Activated naive CD8-positive, alpha-beta T cell treated with anti-CD3 and anti-CD28 coated beads, Interleukin-2, amount 10 ng/mL, durations not matched to agents 7 days and 5 days (primary cell): ENCODE results near the gene POLR2C. TPM values are rescaled to one million over a fixed set of nuclear protein-coding genes. Genes with fewer than 3 reads are reported as not detected.
"Not testable (repeated sequence)": the region's sequence is repeated elsewhere in the genome, so short reads cannot be mapped to it uniquely, and the experiment has no call there.

Experiments used
- ATAC-seq: fragments of 150-1000 bp; cut with Tn5 transposase; one replicate; pipeline ENCODE4 v1.10.0; 2021; ENCODE audit warnings: low read depth, moderate library complexity
- POLR2A ChIA-PET: fragments of 350-600 bp; sonication (Branson Sonifier 250); formaldehyde crosslinking; loops from one replicate; lab custom pipeline; 2021; ENCODE audit warnings: antibody characterized with exemption; lab: Charles Lee
- DNase-seq: peaks from one replicate; pipeline ENCODE4 v3.0.0; 2021
- H3K27ac Mint-ChIP-seq: one replicate; pipeline ENCODE4 v1.8.0; 2022; ENCODE audit warnings: mild to moderate bottlenecking, mixed read lengths
- H3K27me3 Mint-ChIP-seq: one replicate; pipeline ENCODE4 v1.8.0; 2022; ENCODE audit warnings: mild to moderate bottlenecking, moderate library complexity, mixed read lengths
- H3K36me3 Mint-ChIP-seq: one replicate; pipeline ENCODE4 v1.8.0; 2021; ENCODE audit warnings: mild to moderate bottlenecking, mixed read lengths
- H3K4me1 Mint-ChIP-seq: one replicate; pipeline ENCODE4 v1.8.0; 2021; ENCODE audit warnings: mixed read lengths
- H3K4me3 Mint-ChIP-seq: one replicate; pipeline ENCODE4 v1.8.0; 2022; ENCODE audit warnings: mild to moderate bottlenecking, moderate library complexity, mixed read lengths
- H3K9me3 Mint-ChIP-seq: one replicate; pipeline ENCODE4 v1.8.0; 2021; ENCODE audit warnings: mixed read lengths
- total RNA-seq, 2 experiments: library from RNA; stranded (reverse); gene quantifications; one replicate each; pipeline ENCODE4 v1.2.3, GENCODE V29; 2021

Gene POLR2C
- total RNA-seq, 2 experiments from 2014 or later = 61.1 to 63.6 TPM

DNA sequence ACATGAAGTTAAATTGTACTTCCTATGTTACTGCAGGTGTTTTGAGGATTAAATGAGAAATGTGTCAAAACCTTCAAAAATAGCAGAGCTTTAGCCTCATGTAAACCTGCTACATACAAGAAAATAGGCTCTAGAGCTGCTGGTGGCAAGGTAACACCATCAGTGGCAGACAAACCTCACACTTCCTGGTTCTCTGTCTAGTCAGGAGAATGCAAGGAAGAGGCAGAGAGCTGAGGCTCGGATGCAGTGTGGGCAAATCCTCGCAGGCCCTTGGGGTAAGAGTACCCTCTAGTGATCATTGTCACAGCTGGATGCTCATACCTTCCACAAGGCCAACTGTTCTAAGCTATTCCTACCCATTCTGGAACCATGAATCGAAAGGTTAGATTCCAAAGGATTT lies 29.5 kb upstream of the POLR2C start:
- Mint-ChIP-seq H3K36me3 (peaks cover 36% of the 10 kb centered on the region), H3K4me3 (no peak overlapping the region), H3K4me1 (peaks cover 3% of the 10 kb centered on the region), H3K27me3 (no peaks in the 10 kb centered on the region), H3K27ac (peak overlapping the region; percentile 51), H3K9me3 (no peaks in the 10 kb centered on the region)
- DNase-seq = no peak
- POLR2A ChIA-PET = interaction anchor here (0.9 to 2.6 kb wide), 3 partner anchors 14 to 86 kb away, joined by 3 to 17 read pairs (median 4); partner anchors contain the start of genes CIAPIN1 and COQ9
- peak; percentile 65 for ATAC-seq

DNA sequence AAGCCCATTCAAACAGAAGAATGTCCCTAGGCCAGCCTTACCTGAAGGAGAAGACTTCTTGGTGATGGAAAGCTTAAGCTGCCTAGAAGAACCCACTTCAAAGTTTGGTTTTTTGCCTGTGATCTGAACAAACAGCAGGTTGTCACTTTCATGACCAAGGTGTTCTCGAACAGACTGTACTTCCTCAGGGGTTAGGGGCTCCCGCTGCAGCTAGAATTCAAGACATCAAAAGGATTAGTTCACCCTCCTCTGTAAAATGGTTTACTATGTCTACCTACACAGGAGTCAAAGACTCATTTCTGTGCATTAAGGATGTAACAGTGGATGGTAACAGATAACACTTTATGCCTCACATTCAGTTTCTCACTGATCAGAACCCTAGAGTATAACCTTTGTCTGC lies 28.5 kb upstream of the POLR2C start:
- POLR2A ChIA-PET = interaction anchor here (0.9 to 2.6 kb wide), 2 partner anchors 13 to 85 kb away, joined by 3 to 17 read pairs; partner anchors contain the start of genes CIAPIN1 and COQ9
- H3K4me1 Mint-ChIP-seq = peaks cover 3% of the 10 kb centered on the region
- no peaks in the 10 kb centered on the region for H3K9me3 Mint-ChIP-seq
- H3K27ac Mint-ChIP-seq = no peak overlapping the region
- no peak for DNase-seq
- H3K27me3 Mint-ChIP-seq = no peaks in the 10 kb centered on the region
- H3K4me3 Mint-ChIP-seq = no peak overlapping the region
- H3K36me3 Mint-ChIP-seq = peaks cover 42% of the 10 kb centered on the region
- ATAC-seq = peak; percentile 42

DNA sequence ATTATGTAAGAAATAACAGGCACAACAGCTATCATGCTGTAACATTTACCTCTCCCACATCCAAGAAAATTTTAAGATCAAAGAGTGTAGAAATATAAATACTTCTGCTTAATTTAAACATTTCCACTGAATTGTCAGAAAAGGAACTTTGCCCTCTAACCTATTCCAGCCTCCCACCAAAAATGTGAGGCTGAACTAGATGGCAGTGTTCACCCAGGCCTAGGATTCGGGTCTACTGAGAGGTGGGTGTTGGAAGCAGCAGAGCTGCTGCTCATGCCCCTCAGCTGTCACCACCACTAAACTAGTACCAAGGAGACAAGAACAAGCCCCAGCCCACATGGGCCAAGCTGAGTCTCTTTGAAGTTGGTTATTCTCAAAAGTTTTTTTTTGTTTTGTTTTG lies 26.6 kb upstream of the POLR2C start:
- Mint-ChIP-seq H3K4me3 (no peak overlapping the region), H3K27ac (no peak overlapping the region), H3K27me3 (no peaks in the 10 kb centered on the region), H3K9me3 (peaks cover 9% of the 10 kb centered on the region), H3K4me1 (peaks cover 3% of the 10 kb centered on the region), H3K36me3 (peaks cover 51% of the 10 kb centered on the region)
- POLR2A ChIA-PET = interaction anchor here (1.1 kb wide), 1 partner anchor 11 kb away, joined by 3 read pairs; the partner anchor contains the start of genes CIAPIN1 and COQ9
- ATAC-seq (no peak), DNase-seq (no peak)

DNA sequence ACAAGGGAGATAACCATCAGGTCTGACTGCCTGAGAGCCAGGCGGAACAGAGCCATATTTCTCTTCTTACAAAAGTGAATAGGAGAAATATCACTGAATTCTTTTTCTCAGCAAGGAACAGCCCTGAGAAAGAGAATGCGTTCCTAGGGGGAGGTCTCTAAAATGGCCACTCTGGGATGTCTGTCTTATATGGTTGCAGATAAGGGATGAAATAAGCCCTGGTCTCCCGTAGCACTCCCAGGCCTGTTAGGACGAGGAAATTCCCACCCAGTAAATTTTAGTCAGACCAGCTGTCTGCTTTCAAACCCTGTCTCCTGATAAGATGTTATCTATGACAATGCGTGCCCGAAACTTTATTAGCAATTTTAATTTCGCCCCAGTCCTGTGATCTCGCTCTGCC lies 22.5 kb upstream of the POLR2C start:
- POLR2A ChIA-PET = not testable (repeated sequence)

DNA sequence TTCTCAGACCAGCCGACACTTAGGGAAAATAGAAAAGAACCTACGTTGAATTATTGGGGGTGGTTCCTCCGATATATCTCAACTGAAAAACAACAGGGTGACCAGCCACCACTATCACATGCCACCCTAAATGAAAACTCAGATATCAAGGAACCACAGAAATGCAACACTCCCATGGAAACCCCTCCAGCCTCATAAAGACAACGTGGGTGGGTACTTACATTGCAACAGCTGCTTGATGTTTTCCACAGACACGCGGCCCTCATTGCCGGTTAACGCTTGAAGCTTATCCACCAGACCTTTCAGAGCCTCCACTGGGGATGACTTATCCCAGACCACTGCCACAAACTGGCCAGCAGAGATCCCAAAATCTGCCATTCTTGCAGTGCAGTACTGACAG lies 21.9 kb upstream of the POLR2C start:
- H3K4me3 Mint-ChIP-seq, H3K4me1 Mint-ChIP-seq, H3K27ac Mint-ChIP-seq, DNase-seq, H3K27me3 Mint-ChIP-seq, POLR2A ChIA-PET, ATAC-seq: not testable (repeated sequence)
- Mint-ChIP-seq H3K36me3 (peaks cover 48% of the 10 kb centered on the region), H3K9me3 (peaks cover 11% of the 10 kb centered on the region)

More for the DNA sequence above, 22.5 kb upstream of the POLR2C start:
- ATAC-seq, H3K27ac Mint-ChIP-seq, H3K4me3 Mint-ChIP-seq, H3K4me1 Mint-ChIP-seq, DNase-seq, H3K27me3 Mint-ChIP-seq: not testable (repeated sequence)
- Mint-ChIP-seq H3K36me3 (peaks cover 50% of the 10 kb centered on the region), H3K9me3 (peaks cover 11% of the 10 kb centered on the region)

DNA sequence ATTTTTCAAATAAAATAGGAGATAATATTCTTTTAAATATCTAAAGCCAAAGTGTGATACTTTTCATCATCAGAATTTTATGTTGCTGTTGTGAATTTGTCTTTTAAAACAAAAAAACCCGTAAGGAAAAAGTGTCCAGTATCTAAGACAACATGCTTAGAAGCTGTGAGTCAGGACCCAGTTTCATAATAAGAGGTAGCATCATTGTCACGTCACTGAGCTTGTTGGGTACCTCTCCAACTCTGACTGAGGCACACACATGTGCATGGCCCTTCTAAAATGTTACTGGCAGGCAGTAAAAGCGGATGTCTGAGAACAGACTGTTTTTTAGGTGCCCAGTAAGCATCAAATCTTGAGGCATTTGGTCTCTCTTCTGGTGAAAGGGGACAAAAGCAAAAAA lies 17.8 kb upstream of the POLR2C start:
- H3K27ac Mint-ChIP-seq = no peak overlapping the region
- DNase-seq = no peak
- ATAC-seq = no peak
- H3K36me3 Mint-ChIP-seq = peaks cover 28% of the 10 kb centered on the region
- POLR2A ChIA-PET = interaction anchor here (1.1 kb wide), 1 partner anchor 82 kb away, joined by 3 read pairs; no protein-coding TSS in a partner anchor
- peaks cover 9% of the 10 kb centered on the region for H3K9me3 Mint-ChIP-seq
- peaks cover 23% of the 10 kb centered on the region for H3K4me1 Mint-ChIP-seq
- H3K4me3 Mint-ChIP-seq = no peak overlapping the region
- H3K27me3 Mint-ChIP-seq = no peaks in the 10 kb centered on the region

DNA sequence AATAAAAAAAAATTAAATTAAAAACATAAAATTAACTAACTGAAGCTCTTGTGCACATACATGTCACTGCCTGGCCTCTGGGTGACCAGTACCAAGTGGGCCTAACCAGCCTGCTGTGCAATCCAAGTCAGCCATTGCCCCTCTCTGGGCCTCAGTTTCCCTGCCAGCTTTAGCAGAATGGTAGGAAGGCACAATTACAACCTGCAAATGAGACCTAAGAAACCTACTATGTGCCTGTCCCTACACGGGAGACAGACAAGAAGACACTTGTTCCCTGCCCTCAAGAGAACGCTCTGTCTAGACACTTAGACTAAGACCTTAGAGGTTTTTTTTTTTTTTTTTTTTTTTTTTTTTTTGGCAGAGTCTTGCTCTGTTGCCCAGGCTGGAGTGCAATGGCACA lies 17.0 kb upstream of the POLR2C start:
- H3K4me3 Mint-ChIP-seq = no peak overlapping the region
- peaks cover 20% of the 10 kb centered on the region for H3K36me3 Mint-ChIP-seq
- H3K27me3 Mint-ChIP-seq = no peaks in the 10 kb centered on the region
- ATAC-seq (no peak), DNase-seq (no peak)
- POLR2A ChIA-PET = no interaction called here
- no peak overlapping the region for H3K27ac Mint-ChIP-seq
- peaks cover 24% of the 10 kb centered on the region for H3K4me1 Mint-ChIP-seq
- peaks cover 3% of the 10 kb centered on the region for H3K9me3 Mint-ChIP-seq

DNA sequence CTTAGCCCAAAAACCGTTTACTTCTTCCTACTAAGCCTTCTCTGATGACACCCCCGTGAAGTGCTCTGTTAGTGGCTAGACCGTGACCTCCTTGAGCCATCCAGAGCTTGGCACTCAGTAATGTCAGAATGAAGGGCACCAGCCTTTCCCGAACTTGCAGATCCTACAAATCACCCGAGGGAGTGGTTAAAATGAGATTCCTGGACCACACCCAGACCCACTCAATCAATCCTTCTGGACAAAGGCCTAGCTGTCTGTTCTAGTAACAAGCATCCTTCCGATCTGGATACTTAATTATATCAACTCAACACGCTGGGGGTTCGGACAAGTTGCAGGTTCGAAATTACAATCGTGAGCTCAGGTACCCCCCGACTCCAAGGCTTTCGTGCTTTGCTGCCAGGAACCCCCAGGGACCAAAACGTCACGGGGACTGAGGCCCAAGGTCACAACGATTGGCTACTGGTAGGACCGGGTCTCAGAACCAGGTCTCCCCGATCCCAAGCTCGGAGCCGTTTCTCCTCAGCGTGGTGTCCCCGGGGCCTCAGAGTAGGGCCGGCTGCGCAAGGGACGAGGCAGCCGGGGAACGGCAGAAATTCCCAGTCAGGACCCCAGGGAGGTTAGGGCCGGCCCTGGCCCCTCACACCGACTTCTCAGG lies 15.8 kb upstream of the POLR2C start:
- ATAC-seq = peak; percentile 21
- no peaks in the 10 kb centered on the region for H3K9me3 Mint-ChIP-seq
- POLR2A ChIA-PET = interaction anchor here (0.6 to 2.6 kb wide), 26 partner anchors 9 to 289 kb away, joined by 3 to 34 read pairs (median 4); partner anchors contain the start of genes ADGRG5, CCDC102A, KATNB1 and POLR2C
- H3K4me3 Mint-ChIP-seq = peak overlapping the region; percentile 97
- no peak for DNase-seq
- peaks cover 11% of the 10 kb centered on the region for H3K36me3 Mint-ChIP-seq
- H3K4me1 Mint-ChIP-seq = peaks cover 24% of the 10 kb centered on the region
- peak overlapping the region; percentile 89 for H3K27ac Mint-ChIP-seq
- H3K27me3 Mint-ChIP-seq = no peaks in the 10 kb centered on the region

DNA sequence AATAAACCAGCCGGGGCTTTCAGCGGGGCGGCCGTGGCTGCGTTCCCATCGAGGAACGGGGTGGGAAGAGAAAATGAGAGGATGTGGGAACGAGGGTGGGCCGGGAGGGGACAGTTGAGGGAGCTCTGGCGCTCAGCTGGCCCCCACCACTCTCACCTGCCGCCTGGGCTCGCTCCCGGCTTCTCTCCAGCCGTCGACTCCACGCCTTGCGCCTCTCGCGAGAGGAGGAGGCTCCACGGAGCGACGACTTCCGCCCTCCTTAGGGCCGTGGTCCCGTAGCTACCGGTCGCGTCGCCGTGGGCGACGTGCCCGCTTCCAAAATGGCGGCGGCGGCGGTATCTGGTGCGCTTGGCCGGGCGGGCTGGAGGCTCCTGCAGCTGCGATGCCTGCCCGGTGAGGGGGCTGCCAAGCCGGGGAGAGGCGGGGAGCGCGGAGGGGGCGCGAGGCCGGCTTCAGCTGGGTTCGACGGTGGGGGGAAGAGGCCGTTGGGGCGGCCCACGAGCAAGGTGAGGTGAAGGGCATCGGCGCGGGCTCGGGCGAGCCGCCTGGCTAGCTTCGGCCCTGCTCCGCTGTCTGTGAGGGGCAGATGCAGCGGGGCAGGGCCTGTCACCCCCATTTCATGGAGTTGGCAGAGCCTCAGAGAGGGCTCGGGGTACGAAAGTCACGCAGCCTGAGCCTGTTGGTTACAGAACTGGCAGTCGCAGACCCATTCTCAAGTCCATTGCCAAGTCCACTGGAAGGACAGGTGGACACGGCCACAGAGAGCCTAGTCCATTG lies 15.1 kb upstream of the POLR2C start, which contains the start of the genes CIAPIN1 and COQ9:
Gene CIAPIN1, minus strand, starts transcription at position 200 of the 777 bp plus-strand sequence. CDS start 6,457 bp downstream, outside the sequence.
Gene COQ9, plus strand, starts transcription at position 294 of the 777 bp plus-strand sequence. Its CDS starts 27 bp downstream, at position 321.
- Mint-ChIP-seq H3K9me3 (no peaks in the 10 kb centered on the region), H3K4me1 (peaks cover 24% of the 10 kb centered on the region), H3K36me3 (peaks cover 9% of the 10 kb centered on the region), H3K4me3 (peak within 1 kb of the TSS; percentile 97), H3K27me3 (no peaks in the 10 kb centered on the region), H3K27ac (peak within 1 kb of the TSS; percentile 89)
- ATAC-seq = peak; percentile 100
- POLR2A ChIA-PET = interaction anchor here (0.5 to 2.6 kb wide), 26 partner anchors 9 to 288 kb away, joined by 3 to 34 read pairs (median 4); partner anchors contain the start of genes ADGRG5, CCDC102A, KATNB1 and POLR2C
- DNase-seq = peak; percentile 92

DNA sequence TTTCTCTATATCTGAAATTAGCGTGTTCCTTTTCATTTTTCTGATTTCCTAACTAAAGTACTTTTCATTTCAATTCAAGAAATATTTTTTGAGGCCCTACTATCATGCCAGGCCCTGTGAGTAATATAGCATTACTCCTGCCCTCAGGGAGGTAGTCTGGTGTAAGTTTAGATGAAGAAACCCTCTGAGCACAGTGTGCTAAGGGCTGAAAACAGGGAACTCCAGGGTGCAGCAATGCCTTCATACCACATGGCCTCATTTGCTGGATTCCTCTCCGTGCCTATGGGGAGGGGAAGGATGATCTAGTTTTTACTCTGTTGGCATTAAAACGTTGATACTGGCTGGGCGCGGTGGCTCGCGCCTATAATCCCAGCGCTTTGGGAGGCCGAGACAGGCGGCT lies 10.5 kb upstream of the POLR2C start:
- POLR2A ChIA-PET = no interaction called here
- no peaks in the 10 kb centered on the region for H3K9me3 Mint-ChIP-seq
- no peak overlapping the region for H3K4me3 Mint-ChIP-seq
- peaks cover 14% of the 10 kb centered on the region for H3K4me1 Mint-ChIP-seq
- no peak for ATAC-seq
- no peaks in the 10 kb centered on the region for H3K27me3 Mint-ChIP-seq
- DNase-seq = no peak
- peaks cover 8% of the 10 kb centered on the region for H3K36me3 Mint-ChIP-seq
- H3K27ac Mint-ChIP-seq = no peak overlapping the region

DNA sequence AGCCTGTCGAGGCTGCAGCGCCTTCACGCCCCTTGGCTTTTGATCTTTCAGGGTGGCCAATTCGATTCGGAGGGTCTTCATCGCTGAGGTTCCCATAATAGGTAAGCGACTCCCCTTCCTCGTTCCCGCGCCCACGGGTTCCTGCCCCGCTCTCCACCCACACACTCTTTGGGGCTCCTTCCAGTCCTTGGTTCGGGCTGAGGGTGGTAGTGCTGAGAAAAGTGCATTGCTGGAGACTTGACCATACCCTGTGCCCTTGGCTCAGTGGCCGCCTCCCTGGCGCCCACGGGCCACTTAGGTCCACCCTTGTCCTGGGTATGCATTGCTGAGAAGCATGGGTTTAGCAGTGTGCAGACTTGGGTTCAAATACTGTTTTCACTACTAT lies 491 bp downstream of the POLR2C start:
- Mint-ChIP-seq H3K27me3 (no peaks in the 10 kb centered on the region), H3K27ac (peak overlapping the region; percentile 100), H3K36me3 (peaks cover 24% of the 10 kb centered on the region), H3K4me3 (peak overlapping the region; percentile 100), H3K9me3 (no peaks in the 10 kb centered on the region), H3K4me1 (peaks cover 28% of the 10 kb centered on the region)
- ATAC-seq (peak; percentile 42), DNase-seq (no peak)
- POLR2A ChIA-PET = interaction anchor here (1.0 to 3.9 kb wide), 14 partner anchors 10 to 274 kb away, joined by 3 to 34 read pairs (median 5); partner anchors contain the start of genes ADGRG5, CIAPIN1, COQ9 and DOK4

DNA sequence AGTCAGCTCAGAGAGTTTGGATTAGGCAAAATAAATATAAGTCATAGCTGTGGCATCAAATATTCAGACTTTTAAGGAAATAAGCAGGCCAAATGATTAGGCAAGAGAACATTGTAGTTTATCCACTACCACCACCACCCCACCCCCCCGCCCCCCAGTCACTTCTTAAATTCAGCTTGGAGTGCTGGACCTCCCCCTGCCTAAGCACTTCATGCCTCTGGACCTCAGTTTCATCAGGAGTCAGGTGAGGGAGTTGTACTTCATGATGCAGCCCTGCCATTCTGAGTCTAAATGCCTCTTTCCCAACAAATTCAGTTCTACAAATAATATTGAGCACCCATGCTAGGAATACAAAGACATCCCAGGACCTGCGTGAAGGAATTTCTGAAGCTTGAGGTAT lies 2.0 kb downstream of the POLR2C start:
- Mint-ChIP-seq H3K27ac (no peak overlapping the region), H3K4me1 (peaks cover 28% of the 10 kb centered on the region), H3K36me3 (peaks cover 24% of the 10 kb centered on the region), H3K27me3 (no peaks in the 10 kb centered on the region), H3K4me3 (no peak overlapping the region), H3K9me3 (no peaks in the 10 kb centered on the region)
- DNase-seq (no peak), ATAC-seq (no peak)
- POLR2A ChIA-PET = interaction anchor here (1.2 kb wide), 1 partner anchor 19 kb away, joined by 3 read pairs; no protein-coding TSS in a partner anchor

DNA sequence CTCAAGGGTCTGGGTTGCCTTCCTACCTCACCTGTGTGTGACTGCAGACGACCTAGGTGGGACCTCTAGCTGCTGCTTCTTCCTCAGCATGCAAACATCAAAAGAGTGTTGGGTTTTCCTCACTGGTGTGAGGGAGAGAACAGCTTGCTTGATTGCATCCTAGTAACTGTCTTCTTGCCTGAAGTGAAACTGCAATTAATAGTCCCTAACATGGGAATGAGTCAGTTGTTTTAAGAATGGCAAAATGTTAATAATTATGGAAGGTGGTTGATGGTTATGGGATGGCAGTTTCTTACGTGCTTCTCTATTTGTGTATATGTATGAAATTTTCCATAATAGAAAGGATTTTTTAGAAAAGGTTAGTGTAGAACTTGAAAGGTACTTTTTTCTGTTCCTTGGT lies 5.9 kb downstream of the POLR2C start:
- no peak overlapping the region for H3K27ac Mint-ChIP-seq
- H3K27me3 Mint-ChIP-seq = no peaks in the 10 kb centered on the region
- H3K4me3 Mint-ChIP-seq = no peak overlapping the region
- H3K9me3 Mint-ChIP-seq = no peaks in the 10 kb centered on the region
- POLR2A ChIA-PET = no interaction called here
- H3K36me3 Mint-ChIP-seq = peaks cover 23% of the 10 kb centered on the region
- H3K4me1 Mint-ChIP-seq = peaks cover 23% of the 10 kb centered on the region
- DNase-seq = no peak
- ATAC-seq = no peak
